NCI-H1092 (cell line): Measurements from ENCODE around the gene GBGT1.

Experiments
- DNase-seq: peaks from one replicate; lab custom pipeline; 2025; lab: John Stamatoyannopoulos, UW

GBGT1 gene

DNA sequence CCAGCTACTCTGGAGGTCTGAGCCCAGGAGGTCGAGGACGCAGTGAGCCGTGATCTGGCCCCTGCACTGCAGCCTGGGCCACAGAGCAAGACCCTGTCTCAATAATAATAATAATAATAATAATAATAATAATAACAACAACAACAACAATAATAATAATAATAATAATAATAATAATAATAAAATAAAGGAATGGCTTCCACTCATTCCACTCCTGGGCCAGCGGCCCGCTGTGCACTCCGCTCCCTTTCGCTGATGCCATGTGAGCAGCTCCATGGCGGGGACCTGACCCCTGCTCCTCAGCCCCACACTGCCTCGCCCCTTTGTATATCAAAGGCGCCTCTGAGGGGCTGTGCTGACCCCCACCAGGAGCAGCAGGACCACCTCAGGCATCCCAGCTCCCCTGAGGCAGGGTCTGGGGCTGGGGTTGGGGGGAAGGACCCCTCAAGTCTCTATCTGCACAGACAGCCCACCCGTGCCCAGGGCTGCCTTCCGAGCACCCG, 20.0 kb downstream of the GBGT1 start:
- no peak for DNase-seq

- DNase-seq: no peak
Measured at GRCh38 chr9:133142684-133143622, 20.8 kb downstream of the GBGT1 start.

DNA sequence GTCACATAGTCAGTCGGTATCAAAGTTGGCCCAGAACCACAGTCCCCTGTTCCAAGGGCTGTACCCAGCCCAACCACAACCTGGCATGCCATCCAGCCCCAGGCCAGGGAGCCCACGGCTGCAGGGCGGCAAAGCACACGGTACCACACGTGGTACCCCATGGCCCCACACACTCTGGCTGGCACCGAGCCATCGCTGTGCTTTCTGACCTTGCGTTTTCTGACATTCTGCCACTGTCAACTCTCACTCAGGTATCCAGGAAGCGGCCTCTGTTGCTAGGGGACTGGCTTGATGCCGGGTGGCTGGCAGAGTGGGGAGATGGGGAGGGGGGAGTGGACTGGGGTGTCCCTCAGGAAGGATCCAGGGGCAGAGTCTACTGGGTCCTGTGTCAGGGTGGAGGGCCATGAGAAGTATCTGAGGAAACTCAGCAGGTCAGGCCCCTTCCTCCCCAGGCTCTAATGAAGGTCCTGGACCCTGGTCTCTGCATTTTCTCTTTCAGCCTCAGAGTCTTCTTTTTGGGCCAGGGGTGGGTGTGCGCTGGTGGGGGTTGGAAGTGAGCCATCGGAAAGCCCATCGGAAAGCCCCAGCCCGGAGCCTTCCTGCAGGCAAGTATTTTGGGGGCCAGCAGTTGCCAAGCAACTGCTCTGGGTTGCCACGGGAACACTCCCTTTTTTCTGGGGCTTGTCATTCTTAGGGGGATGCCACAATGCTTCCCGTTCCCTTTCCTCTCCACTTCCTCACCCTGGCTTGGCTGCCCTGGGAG, 21.7 kb downstream of the GBGT1 start:
- peak; percentile 68 for DNase-seq

- no peak for DNase-seq
Measured at GRCh38 chr9:133140606-133141005, 23.1 kb downstream of the GBGT1 start.

GRCh38 chr9:133140174-133140505, 23.6 kb downstream of the GBGT1 start:
- no peak for DNase-seq

DNA sequence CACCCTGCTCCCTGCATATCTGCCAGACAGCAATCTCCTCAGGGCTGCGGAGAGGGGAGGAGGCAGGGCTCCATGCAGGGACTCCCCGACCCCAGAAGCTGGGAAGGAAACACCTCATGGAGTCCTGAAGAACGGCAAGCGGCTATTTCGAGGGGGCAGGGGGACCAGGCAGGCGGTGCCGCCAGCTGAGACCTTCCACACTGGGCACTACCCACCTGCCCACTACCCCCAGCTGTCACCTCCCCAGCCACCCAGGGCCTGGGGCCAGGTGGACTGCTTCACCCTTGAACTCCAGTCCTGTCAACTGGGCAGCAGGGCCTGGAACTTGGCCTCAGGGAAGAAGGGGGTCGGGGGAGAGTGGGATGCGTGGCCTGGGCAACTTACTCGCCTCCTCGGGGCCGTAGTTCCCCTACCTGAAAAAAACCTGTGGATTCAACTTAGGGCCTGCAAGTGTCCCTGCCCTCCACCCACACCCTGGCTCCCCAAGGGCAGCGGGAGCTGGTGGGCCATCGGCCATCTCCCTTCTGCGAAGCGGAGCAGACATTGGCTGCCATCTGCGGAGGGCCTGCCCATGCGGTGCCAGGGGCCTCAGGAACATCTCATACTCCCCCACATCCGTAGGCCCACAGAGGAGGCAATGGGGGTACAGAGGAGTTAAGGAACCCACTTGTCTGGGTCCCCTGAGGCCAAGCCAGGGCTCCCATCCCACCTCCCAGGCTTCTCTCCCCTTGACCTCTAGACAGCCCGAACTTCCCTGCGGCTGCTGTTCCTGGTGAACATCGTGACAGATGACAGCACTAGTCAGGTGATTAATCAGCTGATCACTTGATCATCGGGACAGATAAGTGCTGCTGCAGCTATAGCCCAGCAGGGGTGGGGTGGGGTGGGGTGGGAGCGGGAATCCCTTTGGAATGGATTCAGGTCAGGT, 24.2 kb downstream of the GBGT1 start:
- no peak for DNase-seq

GRCh38 chr9:133137451-133138231, 26.1 kb downstream of the GBGT1 start:
- DNase-seq: no peak

DNA sequence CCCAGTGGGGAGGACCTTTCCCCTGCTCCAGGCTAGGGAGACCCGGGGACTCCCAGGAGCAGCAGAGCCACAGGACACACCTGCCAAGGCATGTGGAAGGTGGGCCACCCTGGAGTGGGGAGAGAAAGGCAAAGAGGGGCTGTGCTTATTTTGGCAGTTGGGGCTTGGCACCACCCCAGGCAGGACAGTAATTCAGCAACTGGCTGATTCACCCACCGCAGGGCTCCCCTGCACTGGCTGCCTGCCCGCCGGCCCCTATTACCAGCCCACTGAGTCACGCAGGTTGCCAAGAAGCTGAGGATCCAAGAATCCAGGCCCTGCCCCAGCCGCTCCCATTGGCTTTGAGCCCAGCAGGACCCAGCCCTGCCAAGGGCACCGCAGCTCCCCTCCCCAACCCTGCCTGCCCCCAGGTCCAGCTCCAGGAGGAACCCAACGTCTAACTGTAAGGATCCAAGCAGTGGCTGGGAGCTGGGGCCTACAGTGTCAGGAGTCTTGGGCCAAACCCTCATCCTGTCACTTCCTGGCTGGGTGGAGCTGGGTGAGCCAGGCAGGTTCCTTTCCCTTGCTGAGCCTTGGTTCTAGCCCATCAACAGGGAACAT, 28.5 kb downstream of the GBGT1 start:
- DNase-seq: peak; percentile 82

DNA sequence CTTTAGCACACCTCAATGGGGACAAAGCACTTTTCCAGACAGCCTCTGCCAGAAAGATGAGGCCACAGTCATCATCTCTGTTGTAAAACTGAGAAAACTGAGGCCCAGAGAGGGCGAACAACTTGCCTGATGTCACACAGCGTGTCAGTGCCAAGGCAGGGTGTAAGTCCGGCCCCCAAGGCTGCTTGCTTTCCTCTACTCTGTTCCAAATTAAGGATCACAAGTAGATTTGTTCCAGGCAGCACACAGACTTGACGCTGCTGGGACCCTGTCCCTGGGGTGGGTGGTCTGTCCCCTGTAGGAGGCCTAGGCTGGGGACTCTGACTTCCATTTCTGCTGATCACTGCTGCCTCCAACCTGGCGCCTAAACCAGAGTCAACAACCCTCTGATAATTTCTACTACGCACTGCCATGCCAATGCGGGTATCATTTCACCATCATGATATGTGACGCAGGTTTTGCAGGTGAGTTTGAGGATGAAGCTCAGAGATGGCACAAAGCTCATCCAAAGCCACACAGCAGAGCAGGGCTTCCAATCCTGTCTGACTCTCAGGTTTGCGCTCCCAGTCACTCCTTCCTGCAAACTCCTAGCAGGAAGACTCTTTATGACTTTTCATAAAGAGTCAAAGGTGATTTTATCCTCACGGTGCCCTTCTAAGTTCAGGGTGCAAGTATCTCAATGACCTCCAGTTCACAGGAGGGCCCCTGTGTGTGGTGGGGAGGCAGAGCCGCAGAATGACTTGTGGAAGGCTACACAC, 29.1 kb downstream of the GBGT1 start:
- DNase-seq: no peak

GRCh38 chr9:133133681-133134387, 29.9 kb downstream of the GBGT1 start:
- DNase-seq: peak; percentile 82

DNA sequence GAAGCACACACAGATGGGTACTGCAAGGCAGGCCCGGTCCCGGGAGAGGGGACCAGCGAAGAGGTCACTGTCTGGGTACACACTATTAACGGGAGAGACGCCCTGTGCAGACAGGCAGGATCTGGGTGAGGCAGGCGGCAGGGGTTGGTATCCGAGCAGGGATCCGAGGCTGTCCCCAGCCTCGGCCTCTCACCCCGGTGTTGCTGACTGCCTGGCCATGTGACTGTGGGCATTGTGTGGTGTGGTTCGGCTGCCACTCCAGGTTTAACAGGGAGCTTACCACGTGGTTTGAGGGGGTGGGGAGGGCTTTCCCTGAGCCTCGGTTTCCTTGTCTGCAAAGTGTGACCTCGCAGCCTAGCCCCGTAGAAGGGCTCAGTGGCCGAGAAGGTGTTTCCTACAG, 31.5 kb downstream of the GBGT1 start:
- no peak for DNase-seq

- no peak for DNase-seq
Measured at GRCh38 chr9:133131506-133131905, 32.2 kb downstream of the GBGT1 start.

DNA sequence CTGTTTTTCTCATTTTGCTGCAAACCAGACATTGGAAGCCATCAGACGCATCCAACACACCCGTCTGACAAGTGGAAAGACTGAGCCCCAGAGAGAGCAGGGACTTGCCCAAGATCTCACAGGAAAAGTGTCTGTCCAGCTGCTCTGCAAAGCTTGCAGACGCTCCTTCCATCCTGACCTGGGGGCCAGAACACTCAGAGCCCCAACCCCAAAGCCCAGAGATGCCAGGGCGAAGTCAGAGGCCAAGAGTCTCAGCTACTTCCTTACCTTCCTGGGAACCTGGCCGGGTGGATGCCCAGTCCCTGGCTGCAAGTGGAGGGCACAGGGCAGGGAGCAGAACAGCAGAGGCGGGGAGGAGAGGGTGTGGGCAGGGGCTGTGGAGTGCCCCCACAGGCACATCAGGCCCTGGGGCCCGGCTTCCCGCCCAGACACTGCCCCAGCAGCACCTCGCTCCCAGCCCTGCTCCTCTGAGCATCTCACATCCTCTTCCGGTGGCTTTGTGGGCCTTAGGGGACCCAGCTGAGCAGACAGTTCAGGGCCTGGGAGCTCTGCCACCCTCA, 32.9 kb downstream of the GBGT1 start:
- no peak for DNase-seq

GRCh38 chr9:133129001-133129795, 34.5 kb downstream of the GBGT1 start:
- peak; percentile 20 for DNase-seq

GRCh38 chr9:133128152-133128551, 35.6 kb downstream of the GBGT1 start:
- no peak for DNase-seq

DNA sequence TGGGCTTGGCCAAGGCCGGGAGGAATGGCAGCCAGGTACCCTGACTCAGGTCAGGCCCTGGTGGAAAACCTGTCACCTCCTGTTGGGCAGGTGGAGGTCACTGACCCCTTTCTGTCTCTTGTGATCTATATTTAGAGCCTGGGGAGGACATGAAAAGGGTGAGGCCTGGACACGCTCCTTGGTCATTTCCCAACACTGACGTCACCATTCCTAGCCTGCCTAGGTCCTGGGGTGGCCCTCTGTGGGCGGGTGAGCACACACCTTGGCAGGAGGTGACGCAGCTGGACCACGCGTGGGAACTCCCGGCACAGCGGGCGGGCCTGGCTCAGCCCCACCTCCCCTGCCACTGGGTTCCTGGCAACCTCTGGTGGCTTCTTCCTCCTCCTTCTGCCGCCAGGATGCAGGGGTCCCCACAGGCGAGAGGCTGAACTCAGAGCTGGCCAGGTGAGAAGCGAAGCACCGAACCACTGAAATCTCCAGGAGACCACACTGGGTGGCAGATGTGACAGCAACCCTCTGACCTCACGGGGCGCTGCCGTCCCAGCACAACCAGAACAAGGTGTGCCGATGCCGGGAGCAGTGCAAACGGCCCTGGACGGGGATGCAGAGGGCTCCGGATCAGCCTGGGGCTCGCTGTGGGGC, 36.3 kb downstream of the GBGT1 start:
- no peak for DNase-seq

DNA sequence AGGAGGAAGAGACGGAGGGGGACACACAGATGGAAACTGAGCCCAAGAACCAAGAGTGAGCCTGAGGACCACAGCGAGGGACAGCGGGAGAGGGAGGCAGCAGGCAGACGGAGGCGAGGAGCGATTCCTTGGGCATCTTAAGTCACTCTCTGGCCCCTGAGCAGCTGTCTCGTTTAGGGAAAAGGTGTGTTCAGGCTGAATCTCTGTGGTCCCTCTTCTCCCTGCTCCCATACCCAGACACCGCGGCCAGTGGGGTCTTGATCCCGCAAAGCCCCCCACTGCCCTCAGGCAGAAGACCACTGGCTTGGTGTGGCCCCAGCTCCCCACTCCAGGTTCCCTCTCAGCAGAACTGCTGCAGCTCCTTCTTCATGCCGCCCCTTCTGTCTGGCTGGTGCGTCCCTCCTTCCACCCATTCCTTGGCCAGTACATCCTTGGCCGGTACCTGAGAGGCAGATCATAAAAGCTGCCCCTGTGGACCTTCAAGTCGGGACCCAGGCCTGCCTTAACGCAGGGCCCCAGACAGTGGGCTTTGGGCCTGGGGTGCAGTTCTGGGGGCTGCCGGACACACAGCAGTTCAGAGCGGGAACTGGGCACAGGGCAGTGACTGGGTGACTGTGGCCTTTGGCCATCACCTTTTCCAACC, 36.9 kb downstream of the GBGT1 start:
- DNase-seq: no peak
